Measurements from ENCODE around the gene TRIM47. TPM values are rescaled to one million over a fixed set of nuclear protein-coding genes. Genes with fewer than 3 reads are reported as not detected.

TRIM47 gene
- total RNA-seq, 2 donors from 2014 or later: 11.5 to 26.2 TPM

GRCh38 chr17:75846692-75847613 is 31.4 kb downstream of the TRIM47 start:
- peak overlapping the region in 1 of 2 donors; percentile 97 for H3K27ac Mint-ChIP-seq
- H3K9me3 Mint-ChIP-seq: no peaks in the 10 kb centered on the region
- no peak for DNase-seq (ENCODE audit: low spot score in 2 of 2)
- H3K36me3 Mint-ChIP-seq: no peaks in the 10 kb centered on the region
- no peak for ATAC-seq

DNA sequence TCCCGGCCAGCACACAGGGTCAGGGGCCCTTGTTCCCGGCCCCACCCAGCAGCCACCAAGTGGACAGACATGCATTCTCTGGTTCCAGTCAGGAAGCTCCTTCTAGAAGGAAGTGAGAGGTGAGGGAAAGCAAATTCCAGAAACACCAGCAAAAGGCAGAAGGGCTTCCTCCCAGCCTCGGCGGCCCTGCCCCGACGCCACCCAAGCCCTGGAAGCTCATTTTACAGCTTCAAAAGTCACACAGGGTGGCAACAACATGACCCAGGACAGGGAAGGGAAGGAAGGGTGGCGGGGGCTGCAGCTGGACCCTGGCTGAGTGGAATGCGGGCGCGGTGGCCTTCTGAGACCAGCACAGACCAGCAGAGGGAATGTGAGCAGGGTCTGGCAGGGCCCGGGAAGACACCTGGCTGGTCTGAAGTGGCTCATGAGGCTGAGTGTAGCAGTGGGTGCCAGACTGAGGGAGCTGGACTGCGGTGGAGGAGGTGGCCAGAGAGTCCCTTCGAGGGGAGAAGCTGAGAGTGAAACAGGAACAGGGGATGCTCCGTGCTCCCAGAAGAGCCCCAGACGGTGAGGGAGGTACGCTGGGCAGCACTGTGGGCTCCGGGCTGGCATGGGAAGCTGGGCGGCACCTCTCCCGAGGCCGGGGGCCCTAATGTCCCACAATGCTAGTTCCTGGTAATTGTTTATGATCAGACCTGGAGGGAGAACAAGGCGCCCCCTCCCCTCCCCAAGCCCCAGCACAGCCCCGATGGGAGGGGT is 32.3 kb downstream of the TRIM47 start:
- Mint-ChIP-seq H3K27ac (peak overlapping the region in 1 of 2 donors; percentile 97), H3K36me3 (no peaks in the 10 kb centered on the region), H3K9me3 (no peaks in the 10 kb centered on the region)
- ATAC-seq: no peak
- DNase-seq (ENCODE audit: low spot score in 2 of 2): no peak

- Mint-ChIP-seq H3K36me3 (no peaks in the 10 kb centered on the region), H3K9me3 (no peaks in the 10 kb centered on the region), H3K27ac (peak overlapping the region; percentile 87 to 97)
- ATAC-seq: peak; percentile 63 to 71
- peak; percentile 70 to 83 for DNase-seq (ENCODE audit: low spot score in 2 of 2)
Observed at GRCh38 chr17:75845058-75845711, 33.2 kb downstream of the TRIM47 start.

DNA sequence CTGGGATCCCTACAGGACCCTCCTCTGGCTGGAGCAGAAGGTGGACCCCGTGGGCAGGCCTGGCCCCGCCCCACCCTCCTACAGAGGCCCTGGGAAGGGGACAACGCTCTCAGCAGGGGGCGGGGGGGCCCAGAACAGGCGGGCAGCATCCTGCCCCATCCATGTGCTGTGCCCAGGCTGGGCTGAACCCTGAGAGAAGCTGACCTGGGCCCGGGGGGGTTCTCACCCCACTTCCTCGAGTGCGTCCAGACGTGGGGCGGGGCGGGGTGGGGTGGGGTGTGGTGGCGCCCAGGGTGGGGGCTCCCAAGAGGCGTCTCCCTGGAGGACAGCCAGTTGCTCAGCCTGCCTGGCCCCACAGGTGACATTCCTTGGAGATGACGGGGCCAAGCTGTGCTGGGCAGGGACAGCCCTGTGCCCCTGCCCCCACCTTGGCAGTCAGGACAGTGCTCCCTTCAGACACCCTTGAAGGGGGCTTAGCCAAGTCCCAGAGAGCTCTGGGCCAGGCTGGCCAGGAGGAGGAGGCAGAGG is 33.8 kb downstream of the TRIM47 start:
- Mint-ChIP-seq H3K27ac (peak overlapping the region in 1 of 2 donors; percentile 97), H3K9me3 (no peaks in the 10 kb centered on the region), H3K36me3 (no peaks in the 10 kb centered on the region)
- DNase-seq (ENCODE audit: low spot score in 2 of 2) (no peak), ATAC-seq (peak; percentile 23 to 24)

DNA sequence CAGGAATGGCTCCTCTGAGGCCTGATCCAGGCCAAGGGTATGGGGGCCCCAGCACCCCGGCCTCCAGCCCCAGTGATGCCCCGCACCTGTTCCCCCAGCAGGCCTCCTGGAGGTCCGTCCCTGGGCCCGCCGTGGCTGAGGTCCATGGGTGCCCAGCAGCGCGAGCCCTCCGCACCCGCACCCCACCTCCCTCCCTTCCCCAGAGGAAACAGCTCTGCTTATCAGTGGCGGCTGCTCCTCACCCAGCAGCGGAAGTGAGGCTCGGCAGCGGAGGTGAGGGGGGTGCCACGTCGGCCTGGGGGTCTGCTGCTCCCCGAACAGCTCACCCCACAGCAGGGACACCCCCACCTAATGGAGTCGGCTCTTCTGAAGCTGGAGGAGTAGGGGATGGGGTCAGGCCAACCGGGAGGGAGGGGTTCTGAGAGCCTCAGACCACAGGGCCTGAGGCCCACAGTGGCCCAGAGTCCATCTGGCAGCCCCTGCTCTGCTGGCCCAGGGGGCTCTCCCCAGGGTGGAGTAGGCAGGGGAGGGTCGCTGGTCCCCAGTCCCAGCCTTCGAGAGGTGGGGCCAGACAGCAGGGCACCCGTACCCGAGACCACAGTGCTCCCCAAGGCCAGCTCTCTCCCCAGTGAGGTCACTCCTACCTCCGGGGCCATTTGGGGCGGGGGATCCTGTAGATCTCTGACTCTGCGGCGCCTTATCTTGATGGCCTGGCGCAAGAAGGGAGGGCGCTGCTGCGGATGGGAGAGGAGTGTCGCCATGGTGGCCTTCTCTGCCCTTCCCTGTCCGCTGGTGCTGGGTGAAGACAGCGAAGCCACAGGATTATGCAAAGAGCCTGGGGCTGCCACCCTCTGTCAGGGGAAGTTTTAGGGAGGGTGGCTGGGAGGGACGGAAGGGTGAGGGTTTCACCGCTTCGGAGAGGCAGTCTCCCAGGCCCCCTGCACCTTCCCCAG is 34.5 kb downstream of the TRIM47 start, which contains the start of gene UNC13D:
UNC13D (minus strand) TSS at position 828 of the 953 bp plus-strand sequence; CDS start at position 761, 67 bp downstream.
- H3K9me3 Mint-ChIP-seq: no peaks in the 10 kb centered on the region
- ATAC-seq (peak; percentile 58 to 75), DNase-seq (ENCODE audit: low spot score in 2 of 2) (peak; percentile 62 to 83)
- no peaks in the 10 kb centered on the region for H3K36me3 Mint-ChIP-seq
- H3K27ac Mint-ChIP-seq: peak within 1 kb of the TSS; percentile 94 to 97

GRCh38 chr17:75842963-75843576 is 35.3 kb downstream of the TRIM47 start:
- Mint-ChIP-seq H3K27ac (peak overlapping the region; percentile 93 to 97), H3K36me3 (no peaks in the 10 kb centered on the region), H3K9me3 (no peaks in the 10 kb centered on the region)
- DNase-seq (ENCODE audit: low spot score in 2 of 2) (peak in 1 of 2 donors; percentile 49), ATAC-seq (peak; percentile 6 to 39)

DNA sequence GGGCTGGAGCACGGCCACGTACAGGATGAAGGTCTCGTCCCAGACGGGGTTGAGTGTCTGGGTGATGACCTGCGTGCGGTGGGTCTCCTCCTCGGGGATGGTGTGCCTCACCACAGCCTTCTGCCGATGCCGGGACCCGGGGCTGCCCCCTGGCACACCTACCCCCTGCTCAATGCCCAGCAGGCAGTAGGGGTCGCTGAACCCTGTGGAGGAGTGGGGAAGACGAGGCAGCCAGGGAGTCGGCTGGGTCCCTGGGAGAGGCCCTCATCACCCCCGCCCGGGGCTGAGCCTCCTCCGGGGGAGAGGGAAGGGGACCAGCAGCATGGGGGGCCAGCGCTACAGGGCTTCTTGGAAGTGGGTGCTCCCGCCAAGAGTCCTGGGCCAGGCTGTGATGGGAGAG is 36.0 kb downstream of the TRIM47 start:
- no peaks in the 10 kb centered on the region for H3K9me3 Mint-ChIP-seq
- H3K27ac Mint-ChIP-seq: peak overlapping the region in 1 of 2 donors; percentile 97
- H3K36me3 Mint-ChIP-seq: no peaks in the 10 kb centered on the region
- ATAC-seq (no peak), DNase-seq (ENCODE audit: low spot score in 2 of 2) (no peak)

- no peak overlapping the region for H3K27ac Mint-ChIP-seq
- H3K36me3 Mint-ChIP-seq: no peaks in the 10 kb centered on the region
- no peak for ATAC-seq
- no peak for DNase-seq (ENCODE audit: low spot score in 2 of 2)
- H3K9me3 Mint-ChIP-seq: no peaks in the 10 kb centered on the region
Observed at GRCh38 chr17:75840799-75841164, 37.6 kb downstream of the TRIM47 start.

DNA sequence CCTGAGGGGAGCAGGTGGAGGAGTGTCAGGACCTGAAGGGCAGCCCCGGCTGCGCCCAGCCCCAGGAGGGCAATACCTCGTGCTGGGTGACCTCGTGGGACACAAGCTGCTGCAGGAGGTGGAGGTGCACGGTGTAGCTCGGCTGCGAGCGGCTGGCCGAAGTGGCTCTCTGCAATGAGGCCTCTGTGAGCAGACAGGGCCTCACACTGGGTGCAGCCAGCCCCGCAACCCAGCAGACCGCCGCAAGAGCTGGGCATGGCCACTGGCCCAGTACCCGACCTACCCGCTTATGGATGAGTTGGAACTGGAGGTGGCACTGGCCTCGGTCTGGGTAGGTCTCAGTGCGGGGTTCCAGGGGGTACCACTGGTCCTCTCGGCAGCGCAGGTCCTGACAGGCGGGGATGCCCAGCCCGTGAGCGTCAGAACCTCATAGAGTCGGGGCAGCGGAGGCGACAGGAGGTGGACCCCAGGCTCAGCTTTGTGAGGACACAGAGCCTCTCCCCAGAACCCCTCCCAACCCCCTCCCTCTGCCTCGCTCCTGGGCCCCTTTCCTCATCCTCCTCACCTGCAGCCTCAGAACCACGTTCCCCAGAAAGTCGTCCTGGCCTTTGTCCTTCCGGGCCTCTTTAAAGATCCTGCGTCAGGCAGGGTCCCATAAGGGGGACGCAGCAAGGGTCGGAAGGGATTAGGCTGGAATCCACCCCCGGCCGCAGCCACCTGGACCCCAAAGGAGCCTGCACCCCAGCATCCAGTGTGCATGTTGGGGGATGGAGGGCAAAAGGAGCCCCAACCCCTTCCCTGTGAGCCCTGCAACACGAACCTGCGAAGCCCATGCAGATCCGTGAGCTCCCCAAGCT is 38.2 kb downstream of the TRIM47 start:
- Mint-ChIP-seq H3K9me3 (no peaks in the 10 kb centered on the region), H3K27ac (peak overlapping the region in 1 of 2 donors; percentile 44), H3K36me3 (no peaks in the 10 kb centered on the region)
- DNase-seq (ENCODE audit: low spot score in 2 of 2): no peak
- no peak for ATAC-seq

DNA sequence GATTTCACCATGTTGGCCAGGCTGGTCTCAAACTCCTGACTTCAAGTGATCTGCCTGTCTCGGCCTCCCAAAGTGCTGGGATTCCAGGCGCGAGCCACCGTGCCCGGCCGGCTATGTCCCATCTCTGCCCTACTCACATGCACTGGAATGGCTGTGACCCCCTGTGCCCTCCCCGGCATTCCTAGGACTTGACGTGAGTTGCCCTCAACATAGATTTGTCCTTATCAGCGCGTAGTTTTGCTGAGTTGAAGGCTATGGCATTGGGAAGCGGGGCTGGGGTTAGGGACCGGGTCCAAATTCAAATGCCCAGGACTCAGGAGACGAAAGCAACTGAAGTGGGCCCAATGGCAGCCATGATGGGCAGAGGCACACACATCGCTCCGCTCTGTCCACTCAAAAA is 40.0 kb downstream of the TRIM47 start:
- Mint-ChIP-seq H3K36me3 (no peaks in the 10 kb centered on the region), H3K27ac (no peak overlapping the region), H3K9me3 (no peaks in the 10 kb centered on the region)
- ATAC-seq (no peak), DNase-seq (ENCODE audit: low spot score in 2 of 2) (no peak)

GRCh38 chr17:75837899-75838298 is 40.5 kb downstream of the TRIM47 start:
- Mint-ChIP-seq H3K9me3 (no peaks in the 10 kb centered on the region), H3K27ac (no peak overlapping the region), H3K36me3 (no peaks in the 10 kb centered on the region)
- ATAC-seq: no peak
- no peak for DNase-seq (ENCODE audit: low spot score in 2 of 2)

DNA sequence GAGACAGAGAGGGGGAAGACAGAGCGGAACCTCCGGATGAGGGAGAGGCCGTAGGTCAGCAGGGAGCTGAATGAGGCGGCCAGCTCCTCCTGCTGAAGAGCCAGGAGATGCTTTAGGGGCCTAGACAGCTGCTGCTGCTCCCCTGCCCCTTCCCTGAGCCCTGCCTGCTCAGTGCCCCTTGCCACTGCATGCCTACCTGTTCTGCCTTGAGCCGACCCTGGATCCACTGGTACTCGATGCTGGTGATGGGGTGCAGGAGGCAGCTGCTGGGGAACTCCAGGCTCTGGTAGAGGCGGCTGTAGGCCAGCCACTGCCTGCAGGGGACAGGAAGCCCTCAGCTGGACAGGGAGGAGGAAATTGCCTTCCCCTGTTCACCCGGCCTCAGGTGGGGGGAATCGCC is 41.8 kb downstream of the TRIM47 start:
- H3K27ac Mint-ChIP-seq: no peak overlapping the region
- ATAC-seq: no peak
- no peak for DNase-seq (ENCODE audit: low spot score in 2 of 2)
- no peaks in the 10 kb centered on the region for H3K36me3 Mint-ChIP-seq
- no peaks in the 10 kb centered on the region for H3K9me3 Mint-ChIP-seq

- Mint-ChIP-seq H3K27ac (no peak overlapping the region), H3K9me3 (no peaks in the 10 kb centered on the region), H3K36me3 (no peaks in the 10 kb centered on the region)
- DNase-seq (ENCODE audit: low spot score in 2 of 2) (no peak), ATAC-seq (no peak)
Observed at GRCh38 chr17:75835654-75835987, 42.8 kb downstream of the TRIM47 start.

GRCh38 chr17:75834928-75835653 is 43.3 kb downstream of the TRIM47 start:
- Mint-ChIP-seq H3K36me3 (no peaks in the 10 kb centered on the region), H3K27ac (peak overlapping the region in 1 of 2 donors; percentile 95), H3K9me3 (no peaks in the 10 kb centered on the region)
- DNase-seq (ENCODE audit: low spot score in 2 of 2) (no peak), ATAC-seq (no peak)
